Measurements from ENCODE around the gene UGT8.
"Not testable (repeated sequence)": the region's sequence is repeated elsewhere in the genome, so short reads cannot be mapped to it uniquely, and the experiment has no call there.

UGT8 gene

GRCh38 chr4:114599231-114599902 lies 760 bp downstream of the UGT8 start:
- Mint-ChIP-seq H3K9me3 (no peaks in the 10 kb centered on the region), H3K27ac (no peak overlapping the region), H3K27me3 (ENCODE audit: low read depth) (peaks cover 38% of the 10 kb centered on the region), H3K4me1 (ENCODE audit: low read depth) (peaks cover 6% of the 10 kb centered on the region), H3K36me3 (ENCODE audit: low read depth) (no peaks in the 10 kb centered on the region), H3K4me3 (peak overlapping the region; percentile 14)

GRCh38 chr4:114599903-114600552 lies 1.4 kb downstream of the UGT8 start:
- H3K27me3 Mint-ChIP-seq (ENCODE audit: low read depth), result peaks cover 38% of the 10 kb centered on the region
- H3K4me1 Mint-ChIP-seq (ENCODE audit: low read depth), result peaks cover 6% of the 10 kb centered on the region
- H3K9me3 Mint-ChIP-seq, result no peaks in the 10 kb centered on the region
- no peaks in the 10 kb centered on the region for H3K36me3 Mint-ChIP-seq (ENCODE audit: low read depth)
- H3K27ac Mint-ChIP-seq, result no peak overlapping the region
- no peak overlapping the region for H3K4me3 Mint-ChIP-seq

GRCh38 chr4:114600672-114601071 lies 2.1 kb downstream of the UGT8 start:
- H3K4me1 Mint-ChIP-seq (ENCODE audit: low read depth), result peaks cover 6% of the 10 kb centered on the region
- H3K27me3 Mint-ChIP-seq (ENCODE audit: low read depth), result peaks cover 38% of the 10 kb centered on the region
- H3K9me3 Mint-ChIP-seq, result no peaks in the 10 kb centered on the region
- no peaks in the 10 kb centered on the region for H3K36me3 Mint-ChIP-seq (ENCODE audit: low read depth)
- no peak overlapping the region for H3K4me3 Mint-ChIP-seq
- H3K27ac Mint-ChIP-seq, result no peak overlapping the region

GRCh38 chr4:114601304-114602052 lies 2.9 kb downstream of the UGT8 start:
- Mint-ChIP-seq H3K36me3 (ENCODE audit: low read depth) (no peaks in the 10 kb centered on the region), H3K27me3 (ENCODE audit: low read depth) (peaks cover 35% of the 10 kb centered on the region), H3K9me3 (no peaks in the 10 kb centered on the region), H3K4me3 (no peak overlapping the region), H3K27ac (no peak overlapping the region), H3K4me1 (ENCODE audit: low read depth) (peaks cover 6% of the 10 kb centered on the region)

- Mint-ChIP-seq H3K4me1 (ENCODE audit: low read depth) (peaks cover 6% of the 10 kb centered on the region), H3K9me3 (no peaks in the 10 kb centered on the region), H3K27me3 (ENCODE audit: low read depth) (peaks cover 23% of the 10 kb centered on the region), H3K36me3 (ENCODE audit: low read depth) (no peaks in the 10 kb centered on the region), H3K27ac (no peak overlapping the region), H3K4me3 (no peak overlapping the region)
These were observed 4.9 kb downstream of the UGT8 start for GRCh38 chr4:114603497-114603896.

- Mint-ChIP-seq H3K4me1 (ENCODE audit: low read depth) (no peaks in the 10 kb centered on the region), H3K4me3 (no peak overlapping the region), H3K27ac (no peak overlapping the region), H3K36me3 (ENCODE audit: low read depth) (no peaks in the 10 kb centered on the region), H3K9me3 (no peaks in the 10 kb centered on the region), H3K27me3 (ENCODE audit: low read depth) (no peaks in the 10 kb centered on the region)
These were observed 7.6 kb downstream of the UGT8 start for GRCh38 chr4:114606245-114606644.

GRCh38 chr4:114607056-114607455 lies 8.4 kb downstream of the UGT8 start:
- no peaks in the 10 kb centered on the region for H3K27me3 Mint-ChIP-seq (ENCODE audit: low read depth)
- no peak overlapping the region for H3K27ac Mint-ChIP-seq
- no peaks in the 10 kb centered on the region for H3K36me3 Mint-ChIP-seq (ENCODE audit: low read depth)
- no peaks in the 10 kb centered on the region for H3K9me3 Mint-ChIP-seq
- no peaks in the 10 kb centered on the region for H3K4me1 Mint-ChIP-seq (ENCODE audit: low read depth)
- no peak overlapping the region for H3K4me3 Mint-ChIP-seq

- H3K4me1 Mint-ChIP-seq (ENCODE audit: low read depth), result no peaks in the 10 kb centered on the region
- H3K36me3 Mint-ChIP-seq (ENCODE audit: low read depth), result no peaks in the 10 kb centered on the region
- no peak overlapping the region for H3K27ac Mint-ChIP-seq
- no peaks in the 10 kb centered on the region for H3K27me3 Mint-ChIP-seq (ENCODE audit: low read depth)
- H3K9me3 Mint-ChIP-seq, result no peaks in the 10 kb centered on the region
- H3K4me3 Mint-ChIP-seq, result no peak overlapping the region
These were observed 15.0 kb downstream of the UGT8 start for GRCh38 chr4:114613560-114613959.

- Mint-ChIP-seq H3K4me1 (ENCODE audit: low read depth) (no peaks in the 10 kb centered on the region), H3K4me3 (no peak overlapping the region), H3K9me3 (no peaks in the 10 kb centered on the region), H3K36me3 (ENCODE audit: low read depth) (no peaks in the 10 kb centered on the region), H3K27ac (no peak overlapping the region), H3K27me3 (ENCODE audit: low read depth) (no peaks in the 10 kb centered on the region)
These were observed 16.8 kb downstream of the UGT8 start for GRCh38 chr4:114615435-114615834.

GRCh38 chr4:114616036-114616435 lies 17.4 kb downstream of the UGT8 start:
- H3K27ac Mint-ChIP-seq; H3K27me3 Mint-ChIP-seq (ENCODE audit: low read depth); H3K36me3 Mint-ChIP-seq (ENCODE audit: low read depth); H3K4me3 Mint-ChIP-seq; H3K9me3 Mint-ChIP-seq; H3K4me1 Mint-ChIP-seq (ENCODE audit: low read depth): not testable (repeated sequence)

GRCh38 chr4:114626196-114626595 lies 27.6 kb downstream of the UGT8 start:
- no peak overlapping the region for H3K27ac Mint-ChIP-seq
- H3K9me3 Mint-ChIP-seq, result no peaks in the 10 kb centered on the region
- H3K36me3 Mint-ChIP-seq (ENCODE audit: low read depth), result no peaks in the 10 kb centered on the region
- no peak overlapping the region for H3K4me3 Mint-ChIP-seq
- H3K27me3 Mint-ChIP-seq (ENCODE audit: low read depth), result no peaks in the 10 kb centered on the region
- H3K4me1 Mint-ChIP-seq (ENCODE audit: low read depth), result no peaks in the 10 kb centered on the region

GRCh38 chr4:114636192-114636935 lies 37.8 kb downstream of the UGT8 start:
- Mint-ChIP-seq H3K4me3 (no peak overlapping the region), H3K4me1 (ENCODE audit: low read depth) (no peaks in the 10 kb centered on the region), H3K9me3 (no peaks in the 10 kb centered on the region), H3K27me3 (ENCODE audit: low read depth) (no peaks in the 10 kb centered on the region), H3K36me3 (ENCODE audit: low read depth) (no peaks in the 10 kb centered on the region), H3K27ac (no peak overlapping the region)

GRCh38 chr4:114642173-114642780 lies 43.7 kb downstream of the UGT8 start:
- H3K4me3 Mint-ChIP-seq, result no peak overlapping the region
- H3K9me3 Mint-ChIP-seq, result no peaks in the 10 kb centered on the region
- H3K27ac Mint-ChIP-seq, result no peak overlapping the region
- H3K27me3 Mint-ChIP-seq (ENCODE audit: low read depth), result no peaks in the 10 kb centered on the region
- no peaks in the 10 kb centered on the region for H3K36me3 Mint-ChIP-seq (ENCODE audit: low read depth)
- H3K4me1 Mint-ChIP-seq (ENCODE audit: low read depth), result no peaks in the 10 kb centered on the region

GRCh38 chr4:114649908-114650307 lies 51.3 kb downstream of the UGT8 start:
- Mint-ChIP-seq H3K27me3 (ENCODE audit: low read depth) (peaks cover 6% of the 10 kb centered on the region), H3K36me3 (ENCODE audit: low read depth) (no peaks in the 10 kb centered on the region), H3K4me1 (ENCODE audit: low read depth) (peaks cover 2% of the 10 kb centered on the region), H3K9me3 (no peaks in the 10 kb centered on the region), H3K27ac (no peak overlapping the region), H3K4me3 (no peak overlapping the region)
